Mesangial cell (primary cell): ENCODE data around the gene TOPBP1. TPM values are rescaled to one million over a fixed set of nuclear protein-coding genes. Genes with fewer than 3 reads are reported as not detected.

ENCODE experiments used
- total RNA-seq: library from RNA; depleted of rRNA; stranded (reverse); fragments of >200 nt; gene quantifications from 2 replicates; pipeline ENCODE4 v1.2.3, GENCODE V29; 2015

Gene TOPBP1
- 8.6 and 25.9 TPM in 2 replicates for total RNA-seq

DNA sequence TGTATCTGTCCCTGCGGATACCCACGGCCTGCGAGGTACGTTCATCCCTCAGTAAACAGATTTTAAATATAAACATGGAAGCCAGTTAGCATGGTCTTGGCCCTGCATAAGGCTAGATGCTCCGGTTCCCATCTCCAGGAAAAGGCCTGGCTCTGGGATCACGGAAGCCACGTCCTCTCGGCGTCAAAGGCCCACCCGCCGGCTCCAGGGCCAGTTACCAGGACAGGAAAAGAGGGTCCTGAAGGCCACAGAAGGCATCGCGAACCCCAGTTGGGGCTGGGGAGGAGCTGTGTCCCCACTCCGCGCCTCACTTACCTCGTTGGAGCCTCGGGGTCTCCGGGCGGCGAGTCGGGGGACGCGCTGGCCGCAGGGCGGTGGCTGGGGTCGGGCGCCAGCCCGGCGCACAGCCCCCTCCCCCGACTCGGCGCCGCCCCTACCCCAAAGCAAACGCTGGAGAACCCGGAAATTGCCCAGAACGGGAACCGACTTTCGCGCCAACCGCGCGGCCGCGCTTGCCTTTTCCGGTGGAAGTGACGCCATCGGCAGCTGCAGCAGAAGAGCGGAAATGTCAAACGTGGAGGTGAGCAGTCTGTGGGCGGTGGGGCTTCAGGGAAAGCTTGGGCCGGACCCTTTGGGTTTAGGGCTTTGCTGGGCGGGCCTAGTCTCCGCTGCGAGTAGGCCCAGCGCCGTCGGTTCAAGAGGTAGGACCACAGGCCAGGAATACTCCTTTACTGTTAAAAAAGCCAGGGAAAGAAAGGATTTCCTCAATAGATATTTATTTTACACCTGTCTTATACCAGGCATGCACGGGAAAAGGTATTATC lies at the start of gene TOPBP1:
TOPBP1 (minus strand) TSS at position 488 of the 824 bp plus-strand sequence. CDS start 814 bp downstream, outside the sequence.

DNA sequence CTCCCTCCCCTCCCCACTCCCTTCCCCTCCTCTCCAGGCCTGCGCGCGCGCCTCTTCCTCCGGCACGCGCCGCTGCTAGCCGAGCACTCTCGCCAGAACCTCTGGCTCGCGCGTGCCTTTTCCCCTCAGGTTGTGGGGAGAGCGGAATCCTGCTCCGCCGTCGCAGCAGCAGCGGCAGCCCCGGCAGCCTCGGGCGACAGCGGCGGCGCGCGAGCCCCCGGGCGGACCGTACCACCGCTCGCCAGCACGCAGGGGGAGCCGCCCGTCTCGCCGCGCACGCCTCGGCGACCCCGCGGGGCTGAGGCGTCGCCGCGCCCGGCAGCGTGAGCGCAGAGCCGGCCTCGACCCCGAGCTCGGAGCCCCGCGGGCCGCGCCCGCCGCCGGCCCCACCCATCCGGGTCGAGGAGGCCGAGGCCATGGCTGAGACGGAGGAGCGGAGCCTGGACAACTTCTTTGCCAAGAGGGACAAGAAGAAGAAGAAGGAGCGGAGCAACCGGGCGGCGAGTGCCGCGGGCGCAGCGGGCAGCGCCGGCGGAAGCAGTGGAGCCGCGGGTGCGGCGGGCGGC lies 88.0 kb downstream of the TOPBP1 start, which contains the start of gene CDV3:
CDV3 (plus strand) TSS at position 58 of the 566 bp plus-strand sequence; CDS start at position 417, 359 bp downstream.

Other genes starting within 250 kb of the TOPBP1 start
- 77.3 and 92.6 TPM in 2 replicates for gene CDV3, start 88.3 kb downstream of the TOPBP1 start, total RNA-seq
- gene TF, start 84.5 kb upstream of the TOPBP1 start, total RNA-seq = under 0.01 and 0.16 TPM in 2 replicates
- 27.3 and 41.1 TPM in 2 replicates for gene SRPRB, start 143.9 kb upstream of the TOPBP1 start, total RNA-seq
- 1.3 and 3.3 TPM in 2 replicates for gene RAB6B, start 233.9 kb upstream of the TOPBP1 start, total RNA-seq